Measurements from ENCODE around the gene PRRG4. TPM values are rescaled to one million over a fixed set of nuclear protein-coding genes. Genes with fewer than 3 reads are reported as not detected.
A peak's percentile ranks its signal among the peaks of the same experiment; 100 is the strongest.

The PRRG4 gene
- total RNA-seq, 1 donor from 2014 or later: not detected

- H3K4me3 Mint-ChIP-seq (ENCODE audit: unreplicated experiment): peak overlapping the region; percentile 87
- no peak for TF ChIP-seq CTCF (IDR thresholded peaks at IDR 0.05; ENCODE audit: unreplicated experiment)
- no peak overlapping the region for H3K27ac Mint-ChIP-seq (ENCODE audit: unreplicated experiment)
- H3K9me3 Mint-ChIP-seq (ENCODE audit: unreplicated experiment): no peaks in the 10 kb centered on the region
- no peaks in the 10 kb centered on the region for H3K4me1 Mint-ChIP-seq (ENCODE audit: unreplicated experiment)
- peaks cover 1% of the 10 kb centered on the region for H3K27me3 Mint-ChIP-seq (ENCODE audit: unreplicated experiment)
- DNase-seq (ENCODE audit: low spot score): no peak
- no peaks in the 10 kb centered on the region for H3K36me3 Mint-ChIP-seq (ENCODE audit: low read depth, unreplicated experiment)
These were observed 509 bp upstream of the PRRG4 start for GRCh38 chr11:32829157-32829679.

GRCh38 chr11:32830413-32830738 lies 649 bp downstream of the PRRG4 start:
- Mint-ChIP-seq H3K4me3 (ENCODE audit: unreplicated experiment) (no peak overlapping the region), H3K4me1 (ENCODE audit: unreplicated experiment) (no peaks in the 10 kb centered on the region), H3K27ac (ENCODE audit: unreplicated experiment) (no peak overlapping the region), H3K9me3 (ENCODE audit: unreplicated experiment) (no peaks in the 10 kb centered on the region), H3K27me3 (ENCODE audit: unreplicated experiment) (peaks cover 1% of the 10 kb centered on the region), H3K36me3 (ENCODE audit: low read depth, unreplicated experiment) (no peaks in the 10 kb centered on the region)
- TF ChIP-seq CTCF (IDR thresholded peaks at IDR 0.05; ENCODE audit: unreplicated experiment): no peak
- DNase-seq (ENCODE audit: low spot score): no peak

GRCh38 chr11:32830796-32831195 lies 1.1 kb downstream of the PRRG4 start:
- no peaks in the 10 kb centered on the region for H3K4me1 Mint-ChIP-seq (ENCODE audit: unreplicated experiment)
- DNase-seq (ENCODE audit: low spot score): no peak
- no peaks in the 10 kb centered on the region for H3K9me3 Mint-ChIP-seq (ENCODE audit: unreplicated experiment)
- H3K27ac Mint-ChIP-seq (ENCODE audit: unreplicated experiment): no peak overlapping the region
- H3K27me3 Mint-ChIP-seq (ENCODE audit: unreplicated experiment): peaks cover 1% of the 10 kb centered on the region
- no peaks in the 10 kb centered on the region for H3K36me3 Mint-ChIP-seq (ENCODE audit: low read depth, unreplicated experiment)
- H3K4me3 Mint-ChIP-seq (ENCODE audit: unreplicated experiment): no peak overlapping the region
- no peak for TF ChIP-seq CTCF (IDR thresholded peaks at IDR 0.05; ENCODE audit: unreplicated experiment)

- no peaks in the 10 kb centered on the region for H3K36me3 Mint-ChIP-seq (ENCODE audit: low read depth, unreplicated experiment)
- no peak for TF ChIP-seq CTCF (IDR thresholded peaks at IDR 0.05; ENCODE audit: unreplicated experiment)
- H3K27me3 Mint-ChIP-seq (ENCODE audit: unreplicated experiment): peaks cover 1% of the 10 kb centered on the region
- no peak for DNase-seq (ENCODE audit: low spot score)
- H3K4me3 Mint-ChIP-seq (ENCODE audit: unreplicated experiment): no peak overlapping the region
- no peaks in the 10 kb centered on the region for H3K9me3 Mint-ChIP-seq (ENCODE audit: unreplicated experiment)
- no peaks in the 10 kb centered on the region for H3K4me1 Mint-ChIP-seq (ENCODE audit: unreplicated experiment)
- no peak overlapping the region for H3K27ac Mint-ChIP-seq (ENCODE audit: unreplicated experiment)
These were observed 1.5 kb downstream of the PRRG4 start for GRCh38 chr11:32831221-32831620.

GRCh38 chr11:32833921-32834320 lies 4.2 kb downstream of the PRRG4 start:
- Mint-ChIP-seq H3K27ac (ENCODE audit: unreplicated experiment) (no peak overlapping the region), H3K36me3 (ENCODE audit: low read depth, unreplicated experiment) (no peaks in the 10 kb centered on the region), H3K9me3 (ENCODE audit: unreplicated experiment) (no peaks in the 10 kb centered on the region), H3K4me3 (ENCODE audit: unreplicated experiment) (no peak overlapping the region), H3K4me1 (ENCODE audit: unreplicated experiment) (no peaks in the 10 kb centered on the region), H3K27me3 (ENCODE audit: unreplicated experiment) (peaks cover 1% of the 10 kb centered on the region)
- DNase-seq (ENCODE audit: low spot score): no peak
- TF ChIP-seq CTCF (IDR thresholded peaks at IDR 0.05; ENCODE audit: unreplicated experiment): no peak
